Trophoblast cell (in vitro differentiated cells and primary cell): ENCODE data around the gene TLR4.

Experiments
- DNase-seq, 2 donors: peaks; one replicate each; pipeline ENCODE4 v3.0.0-alpha.2; 2016
- H2AFZ ChIP-seq: 2 replicates; pipeline ENCODE4 v1.6.1; 2013; ENCODE audit warnings: low read length, moderate library complexity, mild to moderate bottlenecking; ENCODE audit not compliant: insufficient read depth, poor library complexity
- H2AK5ac ChIP-seq: 2 replicates; pipeline ENCODE4 v1.6.1; 2013; ENCODE audit warnings: mild to moderate bottlenecking, low read length
- H2BK120ac ChIP-seq: 2 replicates; pipeline ENCODE4 v1.6.1; 2013; ENCODE audit warnings: low read length, mild to moderate bottlenecking, moderate library complexity; ENCODE audit not compliant: insufficient read depth, poor library complexity
- H2BK12ac ChIP-seq: 2 replicates; pipeline ENCODE4 v1.6.1; 2013; ENCODE audit warnings: mild to moderate bottlenecking, low read length, moderate library complexity
- H2BK5ac ChIP-seq: 2 replicates; pipeline ENCODE4 v1.6.1; 2013; ENCODE audit warnings: low read length, low read depth, moderate library complexity, mild to moderate bottlenecking; ENCODE audit not compliant: poor library complexity
- H3K14ac ChIP-seq: 2 replicates; pipeline ENCODE4 v1.6.1; 2013; ENCODE audit warnings: mild to moderate bottlenecking, low read length
- H3K18ac ChIP-seq: 2 replicates; pipeline ENCODE4 v1.6.1; 2013; ENCODE audit warnings: mild to moderate bottlenecking, low read length
- H3K23ac ChIP-seq: 2 replicates; pipeline ENCODE4 v1.6.1; 2013; ENCODE audit warnings: low read length
- H3K27ac ChIP-seq: 2 replicates; pipeline ENCODE4 v1.5.1; 2013; ENCODE audit warnings: low read depth, mild to moderate bottlenecking, inconsistent platforms, low read length, moderate library complexity
- H3K27me3 ChIP-seq: 2 replicates; pipeline ENCODE4 v1.6.1; 2013; ENCODE audit warnings: inconsistent platforms, mild to moderate bottlenecking, low read length, moderate library complexity; ENCODE audit not compliant: insufficient read depth
- H3K36me3 ChIP-seq, 2 experiments: 1 replicate in 1 of 2; 2 replicates in 1 of 2; pipeline ENCODE4 v1.6.1; 2013; ENCODE audit warnings: low read length in 2 of 2, mild to moderate bottlenecking in 2 of 2, moderate library complexity in 1 of 2; ENCODE audit not compliant: insufficient read depth in 2 of 2, control insufficient read depth in 1 of 2
- H3K4ac ChIP-seq: 2 replicates; pipeline ENCODE4 v1.6.1; 2013; ENCODE audit warnings: low read depth, mild to moderate bottlenecking, low read length, moderate library complexity
- H3K4me1 ChIP-seq, 2 experiments: 1 replicate in 1 of 2; 2 replicates in 1 of 2; pipeline ENCODE4 v1.6.1; 2013; ENCODE audit warnings: low read length in 2 of 2, mild to moderate bottlenecking in 2 of 2, moderate library complexity in 1 of 2; ENCODE audit not compliant: insufficient read depth in 2 of 2, control insufficient read depth in 1 of 2
- H3K4me2 ChIP-seq: 2 replicates; pipeline ENCODE4 v1.6.1; 2013; ENCODE audit warnings: inconsistent platforms, mild to moderate bottlenecking, low read length, moderate library complexity
- H3K4me3 ChIP-seq: 2 replicates; pipeline ENCODE4 v1.5.1; 2013; ENCODE audit warnings: mild to moderate bottlenecking, low read depth, low read length, inconsistent platforms
- H3K79me1 ChIP-seq: one replicate; pipeline ENCODE4 v1.6.1; 2013; ENCODE audit warnings: low read length
- H3K79me2 ChIP-seq: 2 replicates; pipeline ENCODE4 v1.6.1; 2013; ENCODE audit warnings: low read length, mild to moderate bottlenecking; ENCODE audit not compliant: control insufficient read depth, insufficient read depth, poor library complexity
- H3K9ac ChIP-seq: 2 replicates; pipeline ENCODE4 v1.6.1; 2013; ENCODE audit warnings: mild to moderate bottlenecking, low read length
- H3K9me3 ChIP-seq: 2 replicates; pipeline ENCODE4 v1.6.1; 2013; ENCODE audit warnings: low read depth, mild to moderate bottlenecking, control low read depth, inconsistent platforms, low read length; ENCODE audit not compliant: insufficient read depth
- H4K12ac ChIP-seq: 2 replicates; pipeline ENCODE4 v1.6.1; 2013; ENCODE audit warnings: low read depth, mild to moderate bottlenecking, low read length, moderate library complexity
- H4K8ac ChIP-seq: 2 replicates; pipeline ENCODE4 v1.6.1; 2013; ENCODE audit warnings: low read depth, mild to moderate bottlenecking, low read length, moderate library complexity
- H4K91ac ChIP-seq: one replicate; pipeline ENCODE4 v1.6.1; 2013; ENCODE audit warnings: low read depth, mild to moderate bottlenecking, low read length, moderate library complexity
- WGBS: extraction: QIAGEN DNeasy Blood & Tissue Kit; methylation state at CpG from one replicate; pipeline ENCODE4 v1.1.7; 2013; ENCODE audit warnings: missing lambda C conversion rate; ENCODE audit not compliant: insufficient read length, insufficient coverage; ENCODE audit errors: extremely low coverage; 5-methylcytosine and 5-hydroxymethylcytosine counted together

The TLR4 gene

GRCh38 chr9:117734082-117734481 lies 29.9 kb downstream of the TLR4 start:
- H3K36me3 ChIP-seq: no peaks in the 10 kb centered on the region
- no peak overlapping the region for H3K23ac ChIP-seq
- H2AFZ ChIP-seq: no peak overlapping the region
- no peak overlapping the region for H3K4ac ChIP-seq
- no peaks in the 10 kb centered on the region for H3K27me3 ChIP-seq
- H3K14ac ChIP-seq: no peak overlapping the region
- WGBS: no CpG with 5 or more reads among the region's 3 CpGs
- no peak overlapping the region for H3K4me2 ChIP-seq
- H4K8ac ChIP-seq: no peak overlapping the region
- no peak overlapping the region for H3K27ac ChIP-seq
- no peaks in the 10 kb centered on the region for H3K79me2 ChIP-seq
- no peaks in the 10 kb centered on the region for H3K4me1 ChIP-seq
- no peak overlapping the region for H3K4me3 ChIP-seq
- H3K18ac ChIP-seq: no peak overlapping the region
- no peak overlapping the region for H4K91ac ChIP-seq
- H4K12ac ChIP-seq: no peak overlapping the region
- H2BK5ac ChIP-seq: no peak overlapping the region
- H3K9ac ChIP-seq: no peak overlapping the region
- no peak overlapping the region for H2AK5ac ChIP-seq
- DNase-seq: no peak
- no peaks in the 10 kb centered on the region for H3K79me1 ChIP-seq
- H2BK12ac ChIP-seq: no peak overlapping the region
- no peak overlapping the region for H2BK120ac ChIP-seq
- H3K9me3 ChIP-seq: no peaks in the 10 kb centered on the region

- H3K4ac ChIP-seq: no peak overlapping the region
- no peak overlapping the region for H3K4me2 ChIP-seq
- no peak overlapping the region for H2AK5ac ChIP-seq
- H4K8ac ChIP-seq: no peak overlapping the region
- DNase-seq: peak in 1 of 2 donors; percentile 10
- no peaks in the 10 kb centered on the region for H3K79me1 ChIP-seq
- no peak overlapping the region for H2AFZ ChIP-seq
- no peak overlapping the region for H4K91ac ChIP-seq
- no peak overlapping the region for H2BK12ac ChIP-seq
- no peaks in the 10 kb centered on the region for H3K9me3 ChIP-seq
- no peaks in the 10 kb centered on the region for H3K36me3 ChIP-seq
- H3K27me3 ChIP-seq: no peaks in the 10 kb centered on the region
- no peak overlapping the region for H3K27ac ChIP-seq
- WGBS: no CpG with 5 or more reads among the region's 2 CpGs
- H2BK120ac ChIP-seq: no peak overlapping the region
- H3K4me3 ChIP-seq: no peak overlapping the region
- H3K14ac ChIP-seq: no peak overlapping the region
- H3K9ac ChIP-seq: no peak overlapping the region
- no peaks in the 10 kb centered on the region for H3K79me2 ChIP-seq
- H4K12ac ChIP-seq: no peak overlapping the region
- H3K18ac ChIP-seq: no peak overlapping the region
- H3K23ac ChIP-seq: no peak overlapping the region
- H2BK5ac ChIP-seq: no peak overlapping the region
- no peaks in the 10 kb centered on the region for H3K4me1 ChIP-seq
Measured at GRCh38 chr9:117734523-117735314, 30.5 kb downstream of the TLR4 start.

- no peak overlapping the region for H2AFZ ChIP-seq
- no peak overlapping the region for H2AK5ac ChIP-seq
- no peak overlapping the region for H3K27ac ChIP-seq
- no peak overlapping the region for H3K9ac ChIP-seq
- H3K4me2 ChIP-seq: no peak overlapping the region
- H3K23ac ChIP-seq: no peak overlapping the region
- no peaks in the 10 kb centered on the region for H3K36me3 ChIP-seq
- H3K4me1 ChIP-seq: no peaks in the 10 kb centered on the region
- H3K14ac ChIP-seq: no peak overlapping the region
- H3K27me3 ChIP-seq: no peaks in the 10 kb centered on the region
- no CpG with 5 or more reads among the region's 7 CpGs for WGBS
- no peak overlapping the region for H2BK5ac ChIP-seq
- no peak for DNase-seq
- H3K79me2 ChIP-seq: no peaks in the 10 kb centered on the region
- H3K9me3 ChIP-seq: no peaks in the 10 kb centered on the region
- no peak overlapping the region for H2BK12ac ChIP-seq
- H4K8ac ChIP-seq: no peak overlapping the region
- H4K91ac ChIP-seq: no peak overlapping the region
- H3K4ac ChIP-seq: no peak overlapping the region
- H3K18ac ChIP-seq: no peak overlapping the region
- H3K4me3 ChIP-seq: no peak overlapping the region
- H4K12ac ChIP-seq: no peak overlapping the region
- no peak overlapping the region for H2BK120ac ChIP-seq
- H3K79me1 ChIP-seq: no peaks in the 10 kb centered on the region
Measured at GRCh38 chr9:117737721-117738226, 33.6 kb downstream of the TLR4 start.

GRCh38 chr9:117739206-117739605 lies 35.0 kb downstream of the TLR4 start:
- no CpG with 5 or more reads among the region's 10 CpGs for WGBS
- no peak overlapping the region for H3K9ac ChIP-seq
- H3K4me1 ChIP-seq: no peaks in the 10 kb centered on the region
- H3K4me3 ChIP-seq: no peak overlapping the region
- H3K79me1 ChIP-seq: no peaks in the 10 kb centered on the region
- H3K36me3 ChIP-seq: no peaks in the 10 kb centered on the region
- no peaks in the 10 kb centered on the region for H3K79me2 ChIP-seq
- no peak overlapping the region for H3K4ac ChIP-seq
- H3K27ac ChIP-seq: no peak overlapping the region
- H2AFZ ChIP-seq: no peak overlapping the region
- no peak overlapping the region for H2BK120ac ChIP-seq
- no peaks in the 10 kb centered on the region for H3K9me3 ChIP-seq
- H4K8ac ChIP-seq: no peak overlapping the region
- H2AK5ac ChIP-seq: no peak overlapping the region
- H3K14ac ChIP-seq: no peak overlapping the region
- no peak overlapping the region for H3K23ac ChIP-seq
- no peaks in the 10 kb centered on the region for H3K27me3 ChIP-seq
- H4K91ac ChIP-seq: no peak overlapping the region
- no peak overlapping the region for H3K18ac ChIP-seq
- no peak overlapping the region for H4K12ac ChIP-seq
- no peak overlapping the region for H2BK12ac ChIP-seq
- no peak for DNase-seq
- H2BK5ac ChIP-seq: no peak overlapping the region
- no peak overlapping the region for H3K4me2 ChIP-seq
